H1 (cell line): ENCODE data around the gene WDR27. TPM values are rescaled to one million over a fixed set of nuclear protein-coding genes. Genes with fewer than 3 reads are reported as not detected.

Experiments
- CTCF ChIA-PET: fragments of 300-600 bp; sonication (Branson Sonifier 250); formaldehyde crosslinking; loops from one replicate; lab custom pipeline; 2021; ENCODE audit not compliant: partially characterized antibody; lab: Charles Lee
- POLR2A ChIA-PET: fragments of 300-600 bp; sonication (Branson Sonifier 250); formaldehyde crosslinking; loops from one replicate; lab custom pipeline; 2021; ENCODE audit warnings: inconsistent platforms; ENCODE audit not compliant: partially characterized antibody; lab: Charles Lee
- DNase-seq, 2 experiments: peaks; one replicate each; pipeline versions ENCODE4 v3.0.0 to v3.0.0-alpha.2; 2010 to 2022; ENCODE audit warnings: low spot score in 2 of 2, low read depth in 1 of 2, mixed read lengths in 1 of 2
- FAIRE-seq: peaks from 2 replicates; lab custom pipeline; 2011; peaks lifted over from hg19 to GRCh38; lab: Jason Lieb, UNC
- H2AFZ ChIP-seq: 2 replicates; pipeline ENCODE4 v1.8.1; 2012; ENCODE audit warnings: low read length, inconsistent platforms
- H2AK5ac ChIP-seq: 2 replicates; pipeline ENCODE4 v1.6.1; 2013; ENCODE audit warnings: low read depth, low read length
- H2BK120ac ChIP-seq: replicated peaks from 2 replicates; pipeline ENCODE3; 2013; ENCODE audit warnings: low read depth, low read length, inconsistent platforms
- H2BK12ac ChIP-seq: 2 replicates; pipeline ENCODE4 v1.6.1; 2013; ENCODE audit warnings: low read depth, low read length
- H2BK15ac ChIP-seq: 2 replicates; pipeline ENCODE4 v1.6.1; 2013; ENCODE audit warnings: low read length
- H2BK20ac ChIP-seq: 2 replicates; pipeline ENCODE4 v1.6.1; 2013; ENCODE audit warnings: low read length
- H2BK5ac ChIP-seq: 2 replicates; pipeline ENCODE4 v1.6.1; 2013; ENCODE audit warnings: low read depth, low read length
- H3K14ac ChIP-seq: 2 replicates; pipeline ENCODE4 v1.6.1; 2013; ENCODE audit warnings: inconsistent platforms; ENCODE audit not compliant: insufficient read length
- H3K18ac ChIP-seq: 2 replicates; pipeline ENCODE4 v1.6.1; 2013; ENCODE audit warnings: low read length; ENCODE audit errors: extremely low read depth
- H3K23ac ChIP-seq: 2 replicates; pipeline ENCODE4 v1.6.1; 2013; ENCODE audit warnings: inconsistent platforms; ENCODE audit not compliant: insufficient read length
- H3K23me2 ChIP-seq: 2 replicates; pipeline ENCODE4 v1.6.1; 2013; ENCODE audit warnings: low read depth, low read length
- H3K27ac ChIP-seq: 2 replicates; pipeline ENCODE4 v1.6.1; 2011; ENCODE audit warnings: low read depth, low read length, inconsistent platforms
- H3K27me3 ChIP-seq, 4 experiments: replicated peaks in 1 of 4; 1 replicate in 1 of 4; 2 replicates in 3 of 4; pipeline versions ENCODE4 v1.6.1 to v1.8.1; 2011 to 2013; ENCODE audit warnings: low read length in 3 of 4, mild to moderate bottlenecking in 3 of 4, inconsistent platforms in 2 of 4, mixed read lengths in 2 of 4, moderate library complexity in 1 of 4; ENCODE audit not compliant: control insufficient read depth in 3 of 4, insufficient read depth in 3 of 4; ENCODE audit errors: extremely low read depth in 1 of 4
- H3K36me3 ChIP-seq, 4 experiments: 2 replicates each; pipeline versions ENCODE4 v1.6.1 to v1.8.1; 2011 to 2013; ENCODE audit warnings: mild to moderate bottlenecking in 4 of 4, low read length in 3 of 4, moderate library complexity in 2 of 4, control low read depth in 1 of 4, inconsistent platforms in 1 of 4; ENCODE audit not compliant: insufficient read depth in 4 of 4, control insufficient read depth in 2 of 4
- H3K4ac ChIP-seq: replicated peaks from 2 replicates; pipeline ENCODE3; 2013; ENCODE audit warnings: low read length, low read depth, mixed read lengths, inconsistent platforms; ENCODE audit not compliant: insufficient read length
- H3K4me1 ChIP-seq, 4 experiments: replicated peaks in 1 of 4; 1 replicate in 1 of 4; 2 replicates in 3 of 4; pipeline versions ENCODE4 v1.6.1 to v1.8.1; 2011 to 2013; ENCODE audit warnings: low read length in 3 of 4, inconsistent platforms in 2 of 4, mixed read lengths in 1 of 4; ENCODE audit not compliant: insufficient read depth in 4 of 4, control insufficient read depth in 3 of 4
- H3K4me2 ChIP-seq, 2 experiments: 2 replicates each; pipeline versions ENCODE4 v1.6.1 to v1.8.1; 2011 to 2013; ENCODE audit warnings: low read depth in 2 of 2, low read length in 2 of 2, control low read depth in 1 of 2, inconsistent platforms in 1 of 2, mild to moderate bottlenecking in 1 of 2; ENCODE audit not compliant: insufficient read depth in 1 of 2
- H3K4me3 ChIP-seq, 4 experiments: fragments of 200-600, 300-600 bp in 1 of 4; sonication (generic), shearing (Covaris generic), sonication (Bioruptor Twin) in 1 of 4; 2 replicates each; pipeline versions ENCODE4 v1.5.1 to v1.8.1; 2011 to 2016; ENCODE audit warnings: low read length in 4 of 4, low read depth in 3 of 4, control low read depth in 2 of 4, inconsistent platforms in 2 of 4, mild to moderate bottlenecking in 2 of 4, mixed read lengths in 1 of 4, moderate library complexity in 1 of 4; ENCODE audit not compliant: insufficient read depth in 2 of 4; ENCODE audit errors: extremely low read depth in 1 of 4
- H3K56ac ChIP-seq: replicated peaks from 2 replicates; pipeline ENCODE3; 2013; ENCODE audit warnings: low read depth, mild to moderate bottlenecking, mixed read lengths, low read length, inconsistent platforms; ENCODE audit not compliant: insufficient read length
- H3K79me1 ChIP-seq: 2 replicates; pipeline ENCODE4 v1.6.1; 2013; ENCODE audit warnings: low read depth, low read length, control low read depth
- H3K79me2 ChIP-seq, 2 experiments: 2 replicates each; pipeline versions ENCODE4 v1.6.1 to v1.8.1; 2012 to 2013; ENCODE audit warnings: low read length in 2 of 2, mild to moderate bottlenecking in 2 of 2, inconsistent platforms in 1 of 2; ENCODE audit not compliant: insufficient read depth in 2 of 2, control insufficient read depth in 1 of 2
- H3K9ac ChIP-seq, 4 experiments: replicated peaks in 1 of 4; 1 replicate in 1 of 4; 2 replicates in 3 of 4; pipeline versions ENCODE4 v1.6.1 to v1.8.1; 2011 to 2013; ENCODE audit warnings: low read depth in 3 of 4, low read length in 3 of 4, control low read depth in 2 of 4, mild to moderate bottlenecking in 2 of 4, moderate library complexity in 2 of 4, inconsistent platforms in 1 of 4; ENCODE audit errors: extremely low read depth in 1 of 4
- H3K9me3 ChIP-seq, 2 experiments: 2 replicates each; pipeline versions ENCODE4 v1.6.1 to v1.8.1; 2012 to 2013; ENCODE audit warnings: mild to moderate bottlenecking in 2 of 2, moderate library complexity in 2 of 2, control low read depth in 1 of 2, inconsistent platforms in 1 of 2, low read depth in 1 of 2, low read length in 1 of 2, mixed read lengths in 1 of 2; ENCODE audit not compliant: insufficient read depth in 2 of 2
- H4K20me1 ChIP-seq, 2 experiments: replicated peaks in 1 of 2; 2 replicates each; pipeline versions ENCODE3 to v1.8.1; 2011 to 2013; ENCODE audit warnings: inconsistent platforms in 2 of 2, low read length in 2 of 2, mild to moderate bottlenecking in 1 of 2; ENCODE audit not compliant: insufficient read depth in 2 of 2, control insufficient read depth in 1 of 2
- H4K5ac ChIP-seq: 2 replicates; pipeline ENCODE4 v1.6.1; 2013; ENCODE audit warnings: low read length, low read depth, mixed read lengths, inconsistent platforms; ENCODE audit not compliant: insufficient read length
- H4K8ac ChIP-seq: 2 replicates; pipeline ENCODE4 v1.8.0; 2013; ENCODE audit warnings: mild to moderate bottlenecking, moderate library complexity, low read length, inconsistent platforms; ENCODE audit not compliant: insufficient read depth; ENCODE audit errors: extremely low read depth
- H4K91ac ChIP-seq: replicated peaks from 2 replicates; pipeline ENCODE3; 2013; ENCODE audit warnings: low read length, mixed read lengths, inconsistent platforms; ENCODE audit not compliant: insufficient read length
- GABPA ChIP-seq: IDR thresholded peaks from 2 replicates; pipeline ENCODE4 v1.6.1; 2011; ENCODE audit warnings: mild to moderate bottlenecking, low read length, moderate library complexity, borderline replicate concordance; ENCODE audit not compliant: insufficient read depth
- WGBS, 2 experiments: shearing (Covaris generic) in 1 of 2; methylation state at CpG; one replicate each; pipeline versions ENCODE4 v1.1.6 to v1.1.7; 2013 to 2015; ENCODE audit warnings: low lambda C conversion rate in 2 of 2, mixed read lengths in 2 of 2, inconsistent platforms in 1 of 2, low coverage in 1 of 2, missing lambda C conversion rate in 1 of 2; ENCODE audit not compliant: insufficient replicate concordance in 2 of 2, insufficient coverage in 1 of 2, insufficient read length in 1 of 2; ENCODE audit errors: extremely low coverage in 1 of 2, missing lambda C conversion rate in 1 of 2; 5-methylcytosine and 5-hydroxymethylcytosine counted together
- polyA plus RNA-seq, 7 experiments: library from polyadenylated mRNA; depleted of rRNA in 3 of 7; stranded (reverse) in 5 of 7; unstranded in 2 of 7; fragments of >200 nt in 5 of 7; fragments of 200-250 nt in 2 of 7; gene quantifications; 1 replicate in 5 of 7; 2 replicates in 1 of 7; 4 replicates in 1 of 7; pipeline versions ENCODE4 v1.2.1 to v1.2.3, GENCODE V29; 2011 to 2013; ENCODE audit warnings: missing spikeins in 2 of 7, mixed read lengths in 2 of 7
- total RNA-seq: library from RNA; stranded (reverse); fragmentation: NEBNext Ultra II Directional; extraction: Animal tissue kit (Norgen Biotek cat#: 25700); gene quantifications from 2 replicates; pipeline ENCODE4 v1.2.1, GENCODE V29; 2021
- TF ChIP-seq, protein P1 (sequence below): IDR thresholded peaks from 2 replicates; pipeline ENCODE4 v1.6.1; 2012; ENCODE audit warnings: low read length, inconsistent platforms
- TF ChIP-seq, protein P2 (sequence below): IDR thresholded peaks from 2 replicates; pipeline ENCODE4 v1.6.1; 2011; ENCODE audit warnings: low read depth, mild to moderate bottlenecking, low read length; ENCODE audit not compliant: insufficient read depth

WDR27 gene
- total and polyA plus RNA-seq, 2 of the 8 experiments (the other 6 are each of a cell fraction or from before 2014, with no cell fraction given) = 53.6 to 68.6 TPM

DNA sequence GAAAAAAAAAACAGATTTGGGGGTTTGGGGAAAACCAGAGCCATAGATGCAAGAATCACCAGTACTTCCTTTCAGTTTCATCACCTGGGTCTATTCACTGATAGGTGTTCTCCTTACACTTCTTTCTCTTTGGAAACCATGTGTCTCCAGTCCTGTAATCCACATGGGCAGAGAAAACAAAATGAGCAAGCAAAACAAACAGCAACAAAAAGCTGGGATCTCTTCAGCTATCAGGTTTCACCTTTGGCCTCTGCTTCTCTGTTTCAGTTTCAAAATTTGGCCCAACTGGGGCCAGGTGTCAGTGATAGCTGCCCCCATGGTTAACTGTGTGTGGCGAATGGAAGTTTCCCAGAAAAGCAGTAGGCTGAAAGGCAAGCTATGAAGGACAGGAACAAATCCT, 228.2 kb downstream of the WDR27 start:
- no peaks in the 10 kb centered on the region for H3K4me1 ChIP-seq
- H4K20me1 ChIP-seq = no peaks in the 10 kb centered on the region
- DNase-seq = no peak
- no peaks in the 10 kb centered on the region for H3K36me3 ChIP-seq
- H4K91ac ChIP-seq = no peak overlapping the region
- no peak overlapping the region for H4K8ac ChIP-seq
- H4K5ac ChIP-seq = no peak overlapping the region
- no peaks in the 10 kb centered on the region for H3K23me2 ChIP-seq
- H3K4me2 ChIP-seq = no peak overlapping the region
- no peak overlapping the region for H3K4ac ChIP-seq
- no peak overlapping the region for H2AFZ ChIP-seq
- no peak overlapping the region for H3K9ac ChIP-seq
- H2BK20ac ChIP-seq = no peak overlapping the region
- H3K79me2 ChIP-seq = no peaks in the 10 kb centered on the region
- POLR2A ChIA-PET = no interaction called here
- no peak overlapping the region for H3K27ac ChIP-seq
- FAIRE-seq = no peak
- no peaks in the 10 kb centered on the region for H3K27me3 ChIP-seq
- no peak overlapping the region for H3K4me3 ChIP-seq
- H3K14ac ChIP-seq = no peak overlapping the region
- H3K9me3 ChIP-seq = peaks cover 11 to 32% of the 10 kb centered on the region in 2 experiments
- no peak overlapping the region for H3K18ac ChIP-seq
- H2BK5ac ChIP-seq = no peak overlapping the region
- no peak overlapping the region for H2AK5ac ChIP-seq
- no peak overlapping the region for H2BK12ac ChIP-seq
- CTCF ChIA-PET = no interaction called here
- no peaks in the 10 kb centered on the region for H3K79me1 ChIP-seq
- WGBS, 2 experiments = 87% methylated on average over 1 of the region's 1 CpG; no CpG with 5 or more reads in 1 of the 2 experiments
- H3K56ac ChIP-seq = no peak overlapping the region
- no peak overlapping the region for H2BK120ac ChIP-seq
- H3K23ac ChIP-seq = no peak overlapping the region
- H2BK15ac ChIP-seq = no peak overlapping the region
- TF ChIP-seq GABPA = no peak
- TF ChIP-seq, protein P1, sequence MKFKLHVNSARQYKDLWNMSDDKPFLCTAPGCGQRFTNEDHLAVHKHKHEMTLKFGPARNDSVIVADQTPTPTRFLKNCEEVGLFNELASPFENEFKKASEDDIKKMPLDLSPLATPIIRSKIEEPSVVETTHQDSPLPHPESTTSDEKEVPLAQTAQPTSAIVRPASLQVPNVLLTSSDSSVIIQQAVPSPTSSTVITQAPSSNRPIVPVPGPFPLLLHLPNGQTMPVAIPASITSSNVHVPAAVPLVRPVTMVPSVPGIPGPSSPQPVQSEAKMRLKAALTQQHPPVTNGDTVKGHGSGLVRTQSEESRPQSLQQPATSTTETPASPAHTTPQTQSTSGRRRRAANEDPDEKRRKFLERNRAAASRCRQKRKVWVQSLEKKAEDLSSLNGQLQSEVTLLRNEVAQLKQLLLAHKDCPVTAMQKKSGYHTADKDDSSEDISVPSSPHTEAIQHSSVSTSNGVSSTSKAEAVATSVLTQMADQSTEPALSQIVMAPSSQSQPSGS = no peak
- TF ChIP-seq, protein P2, sequence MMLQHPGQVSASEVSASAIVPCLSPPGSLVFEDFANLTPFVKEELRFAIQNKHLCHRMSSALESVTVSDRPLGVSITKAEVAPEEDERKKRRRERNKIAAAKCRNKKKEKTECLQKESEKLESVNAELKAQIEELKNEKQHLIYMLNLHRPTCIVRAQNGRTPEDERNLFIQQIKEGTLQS = no peak
